GM21723 (cell line): ENCODE results near the gene HDLBP.
"Not testable (repeated sequence)": the region's sequence is repeated elsewhere in the genome, so short reads cannot be mapped to it uniquely, and the experiment has no call there.

Experiments
- ATAC-seq: cut with Tn5 transposase; IDR thresholded peaks from one replicate; pipeline ENCODE4 v1.9.1; 2021; ENCODE audit warnings: mild to moderate bottlenecking, moderate library complexity; ENCODE audit not compliant: unreplicated experiment

HDLBP gene

GRCh38 chr2:241199897-241200821 is 115.3 kb downstream of the HDLBP start:
- no peak for ATAC-seq

- ATAC-seq = no peak
Measured at GRCh38 chr2:241199286-241199685, 116.2 kb downstream of the HDLBP start.

- ATAC-seq = no peak
Measured at GRCh38 chr2:241198381-241199279, 116.8 kb downstream of the HDLBP start.

GRCh38 chr2:241197947-241198346 is 117.5 kb downstream of the HDLBP start:
- ATAC-seq = no peak

GRCh38 chr2:241197246-241197645 is 118.2 kb downstream of the HDLBP start:
- not testable (repeated sequence) for ATAC-seq

- ATAC-seq = no peak
Measured at GRCh38 chr2:241195506-241196130, 119.9 kb downstream of the HDLBP start.

- no peak for ATAC-seq
Measured at GRCh38 chr2:241194811-241195210, 120.7 kb downstream of the HDLBP start.

GRCh38 chr2:241193271-241193670 is 122.2 kb downstream of the HDLBP start:
- no peak for ATAC-seq

- ATAC-seq = no peak
Measured at GRCh38 chr2:241191081-241191480, 124.4 kb downstream of the HDLBP start.

- ATAC-seq = no peak
Measured at GRCh38 chr2:241190291-241190981, 125.0 kb downstream of the HDLBP start.

GRCh38 chr2:241189856-241190201 is 125.6 kb downstream of the HDLBP start:
- ATAC-seq = no peak

- ATAC-seq = no peak
Measured at GRCh38 chr2:241189093-241189855, 126.2 kb downstream of the HDLBP start.

- ATAC-seq = no peak
Measured at GRCh38 chr2:241188361-241189092, 126.9 kb downstream of the HDLBP start, which contains the start of gene ANO7. ANO7 (plus strand) TSS chr2:241188677; CDS start chr2:241190064, 1,387 bp downstream.

- ATAC-seq = no peak
Measured at GRCh38 chr2:241187918-241188234, 127.6 kb downstream of the HDLBP start.

- no peak for ATAC-seq
Measured at GRCh38 chr2:241187101-241187917, 128.2 kb downstream of the HDLBP start.

GRCh38 chr2:241185961-241186360 is 129.5 kb downstream of the HDLBP start:
- no peak for ATAC-seq

- no peak for ATAC-seq
Measured at GRCh38 chr2:241184901-241185300, 130.6 kb downstream of the HDLBP start.

GRCh38 chr2:241183221-241183620 is 132.3 kb downstream of the HDLBP start:
- ATAC-seq = no peak
